ENCODE data around the gene PTOV1. TPM values are rescaled to one million over a fixed set of nuclear protein-coding genes. Genes with fewer than 3 reads are reported as not detected.

PTOV1 gene
- total RNA-seq, 1 donor from 2014 or later: 107 TPM

DNA sequence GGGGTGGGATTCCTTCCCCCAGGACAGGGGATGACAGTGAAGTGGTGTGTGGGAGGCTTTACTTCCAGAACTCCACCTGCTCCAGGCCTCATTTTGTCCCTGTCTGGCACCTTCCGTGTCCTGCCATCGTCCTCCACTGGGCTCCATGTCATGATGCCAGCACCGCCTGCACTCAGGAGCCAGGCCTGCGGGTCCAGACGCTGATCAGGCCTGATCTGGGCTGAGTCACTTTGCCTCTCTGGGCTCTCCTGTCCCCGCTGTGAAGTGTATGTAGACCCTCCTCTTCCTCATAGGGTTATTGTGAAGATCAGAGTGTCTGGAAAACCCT, 47.5 kb upstream of the PTOV1 start:
- ATAC-seq (ENCODE audit: low read depth): no peak
- DNase-seq: no peak
- POLR2A ChIA-PET: no interaction called here
- H3K4me3 Mint-ChIP-seq: no peak overlapping the region
- H3K27me3 Mint-ChIP-seq: no peaks in the 10 kb centered on the region
- CTCF ChIA-PET: no interaction called here
- H3K9me3 Mint-ChIP-seq: no peaks in the 10 kb centered on the region
- H3K27ac Mint-ChIP-seq: no peak overlapping the region
- intact Hi-C loops (cut with micrococcal nuclease): no loop called here
- peaks cover 20% of the 10 kb centered on the region for H3K4me1 Mint-ChIP-seq
- no peak for TF ChIP-seq CTCF (IDR thresholded peaks at IDR 0.05)
- peaks cover 59% of the 10 kb centered on the region for H3K36me3 Mint-ChIP-seq (ENCODE audit: low read depth)

GRCh38 chr19:49805822-49806619, 44.9 kb upstream of the PTOV1 start:
- POLR2A ChIA-PET: no interaction called here
- ATAC-seq (ENCODE audit: low read depth) (no peak), DNase-seq (no peak)
- H3K36me3 Mint-ChIP-seq (ENCODE audit: low read depth): peaks cover 36% of the 10 kb centered on the region
- TF ChIP-seq CTCF (IDR thresholded peaks at IDR 0.05): no peak
- H3K4me3 Mint-ChIP-seq: no peak overlapping the region
- no peaks in the 10 kb centered on the region for H3K27me3 Mint-ChIP-seq
- H3K27ac Mint-ChIP-seq: peak overlapping the region; percentile 47
- H3K4me1 Mint-ChIP-seq: peaks cover 33% of the 10 kb centered on the region
- CTCF ChIA-PET: no interaction called here
- intact Hi-C loops (cut with micrococcal nuclease): no loop called here
- no peaks in the 10 kb centered on the region for H3K9me3 Mint-ChIP-seq

- DNase-seq (no peak), ATAC-seq (ENCODE audit: low read depth) (no peak)
- H3K27ac Mint-ChIP-seq: peak overlapping the region; percentile 47
- H3K36me3 Mint-ChIP-seq (ENCODE audit: low read depth): peaks cover 33% of the 10 kb centered on the region
- intact Hi-C loops (cut with micrococcal nuclease): no loop called here
- no peaks in the 10 kb centered on the region for H3K9me3 Mint-ChIP-seq
- TF ChIP-seq CTCF (IDR thresholded peaks at IDR 0.05): no peak
- no peak overlapping the region for H3K4me3 Mint-ChIP-seq
- peaks cover 33% of the 10 kb centered on the region for H3K4me1 Mint-ChIP-seq
- ChIA-PET POLR2A (interaction anchor here (1.2 to 1.4 kb wide), 2 partner anchors 40 to 70 kb away, joined by 3 to 4 read pairs; partner anchors contain the start of genes AKT1S1 and AP2A1), CTCF (no interaction called here)
- H3K27me3 Mint-ChIP-seq: no peaks in the 10 kb centered on the region
Observed at GRCh38 chr19:49806620-49806959, 44.4 kb upstream of the PTOV1 start.

- ChIA-PET CTCF (interaction anchor here (1.1 kb wide), 1 partner anchor 131 kb away, joined by 3 read pairs; no protein-coding TSS in a partner anchor), POLR2A (interaction anchor here (0.6 to 1.4 kb wide), 3 partner anchors 41 to 124 kb away, joined by 3 to 5 read pairs (median 4); partner anchors contain the start of genes AKT1S1 and AP2A1)
- ATAC-seq (ENCODE audit: low read depth) (no peak), DNase-seq (no peak)
- Mint-ChIP-seq H3K4me3 (peak overlapping the region; percentile 35), H3K27ac (peak overlapping the region; percentile 79), H3K27me3 (no peaks in the 10 kb centered on the region), H3K36me3 (ENCODE audit: low read depth) (peaks cover 29% of the 10 kb centered on the region), H3K9me3 (no peaks in the 10 kb centered on the region), H3K4me1 (peaks cover 36% of the 10 kb centered on the region)
- intact Hi-C loops (cut with micrococcal nuclease): no loop called here
- TF ChIP-seq CTCF (IDR thresholded peaks at IDR 0.05): no peak
Observed at GRCh38 chr19:49807058-49807903, 43.7 kb upstream of the PTOV1 start.

Data from activated B cell treated with CpG ODN at 0.5 μM for 24 hours (primary cell).